Activated CD8-positive, alpha-beta T cell treated with anti-CD3 and anti-CD28 coated beads for 36 hours (primary cell): ENCODE results near the gene CCDC7. TPM values are rescaled to one million over a fixed set of nuclear protein-coding genes. Genes with fewer than 3 reads are reported as not detected.
"Not testable (repeated sequence)": the region's sequence is repeated elsewhere in the genome, so short reads cannot be mapped to it uniquely, and the experiment has no call there.

Experiments used
- ATAC-seq: fragments of 200-7000 bp; cut with Tn5 transposase; one replicate; pipeline ENCODE4 v1.10.0; 2021; ENCODE audit warnings: mild to moderate bottlenecking, moderate library complexity
- CTCF ChIA-PET: fragments of 350-600 bp; sonication (Branson Sonifier 250); formaldehyde crosslinking; loops from one replicate; lab custom pipeline; 2021; ENCODE audit warnings: antibody characterized with exemption; lab: Charles Lee
- POLR2A ChIA-PET: fragments of 350-600 bp; sonication (Branson Sonifier 250); formaldehyde crosslinking; loops from one replicate; lab custom pipeline; 2021; ENCODE audit warnings: antibody characterized with exemption; lab: Charles Lee
- DNase-seq: peaks from one replicate; pipeline ENCODE4 v3.0.0-alpha.2; 2020
- H3K27ac Mint-ChIP-seq: one replicate; pipeline ENCODE4 v1.8.0; 2021; ENCODE audit warnings: mild to moderate bottlenecking, mixed read lengths
- H3K27me3 Mint-ChIP-seq: one replicate; pipeline ENCODE4 v1.8.0; 2021; ENCODE audit warnings: mixed read lengths
- H3K36me3 Mint-ChIP-seq: one replicate; pipeline ENCODE4 v1.8.0; 2021; ENCODE audit warnings: low read depth, mixed read lengths
- H3K4me1 Mint-ChIP-seq: one replicate; pipeline ENCODE4 v1.8.0; 2021; ENCODE audit warnings: low read depth, mixed read lengths
- H3K4me3 Mint-ChIP-seq: one replicate; pipeline ENCODE4 v1.8.0; 2021; ENCODE audit warnings: mild to moderate bottlenecking, moderate library complexity, mixed read lengths
- H3K9me3 Mint-ChIP-seq: one replicate; pipeline ENCODE4 v1.8.0; 2021; ENCODE audit warnings: mixed read lengths
- CTCF ChIP-seq: fragments of 200-600 bp; IDR thresholded peaks from one replicate; pipeline ENCODE4 v1.8.0; 2022; ENCODE audit warnings: antibody characterized with exemption, mild to moderate bottlenecking
- intact Hi-C: fragments of 100-400 bp; cut with micrococcal nuclease; formaldehyde crosslinking; loops from one replicate; pipeline ENCODE4 v1.10.0; 2022
- total RNA-seq, 2 experiments: library from RNA; stranded (reverse); gene quantifications; one replicate each; pipeline ENCODE4 v1.2.3, GENCODE V29; 2021

Gene CCDC7
- total RNA-seq, 2 experiments from 2014 or later, result 5.5 to 10.4 TPM

DNA sequence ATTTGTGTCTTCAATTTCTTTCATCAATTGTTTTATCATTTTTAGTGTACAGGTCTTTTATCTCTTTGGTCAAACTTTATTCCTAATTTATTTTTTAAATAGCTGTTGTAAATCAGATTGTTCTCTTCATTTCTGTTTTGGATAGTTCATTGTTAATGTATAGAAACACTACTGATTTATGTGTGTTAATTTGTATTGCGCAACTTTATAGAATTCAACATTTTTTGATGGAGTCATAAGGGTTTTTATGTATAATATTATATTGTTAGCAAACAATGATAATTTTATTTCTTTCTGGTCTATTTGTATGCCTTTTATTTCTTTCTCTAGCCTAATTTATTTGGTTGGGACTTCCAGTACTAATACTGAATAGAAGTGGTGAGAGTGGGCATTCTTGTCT lies 181.2 kb downstream of the CCDC7 start:
- CTCF ChIA-PET, result no interaction called here

GRCh38 chr10:32629910-32630309 lies 184.0 kb downstream of the CCDC7 start:
- DNase-seq (no peak), ATAC-seq (no peak)
- Mint-ChIP-seq H3K27me3 (no peaks in the 10 kb centered on the region), H3K4me1 (peaks cover 3% of the 10 kb centered on the region), H3K27ac (no peak overlapping the region), H3K36me3 (peaks cover 9% of the 10 kb centered on the region), H3K4me3 (no peak overlapping the region), H3K9me3 (peaks cover 7% of the 10 kb centered on the region)
- intact Hi-C loops, result no loop called here
- TF ChIP-seq CTCF, result no peak
- POLR2A ChIA-PET, result no interaction called here
- CTCF ChIA-PET, result no interaction called here

More for the DNA sequence above, 181.2 kb downstream of the CCDC7 start:
- Mint-ChIP-seq H3K27ac (no peak overlapping the region), H3K27me3 (no peaks in the 10 kb centered on the region), H3K9me3 (peaks cover 7% of the 10 kb centered on the region), H3K36me3 (peaks cover 12% of the 10 kb centered on the region), H3K4me1 (no peaks in the 10 kb centered on the region), H3K4me3 (no peak overlapping the region)
- POLR2A ChIA-PET, result no interaction called here
- no peak for TF ChIP-seq CTCF
- intact Hi-C loops, result no loop called here
- ATAC-seq (no peak), DNase-seq (no peak)

DNA sequence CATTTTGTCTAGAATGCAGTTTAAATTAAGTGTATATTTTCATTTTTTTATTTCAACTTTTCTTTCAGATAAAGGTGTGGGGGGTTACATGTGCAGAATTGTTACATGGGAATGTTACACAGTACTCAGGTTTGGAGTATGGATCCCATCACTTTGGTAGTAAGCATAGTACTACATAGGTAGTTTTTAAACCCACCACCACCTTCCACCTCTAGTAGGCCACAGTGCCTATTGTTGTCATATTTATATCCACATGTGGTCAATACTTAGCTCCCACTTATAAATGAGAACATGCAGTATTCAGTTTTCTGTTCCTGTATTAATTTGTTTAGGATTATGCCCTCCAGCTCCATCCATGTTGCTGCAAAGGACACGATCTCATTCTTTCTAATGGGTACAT lies 200.6 kb downstream of the CCDC7 start:
- ATAC-seq, result no peak
- Mint-ChIP-seq H3K4me3 (no peak overlapping the region), H3K9me3 (peaks cover 14% of the 10 kb centered on the region), H3K27me3 (no peaks in the 10 kb centered on the region), H3K27ac (no peak overlapping the region), H3K4me1 (peaks cover 7% of the 10 kb centered on the region), H3K36me3 (peaks cover 18% of the 10 kb centered on the region)
- intact Hi-C loops, result no loop called here
- TF ChIP-seq CTCF, result no peak
- POLR2A ChIA-PET, result no interaction called here
- CTCF ChIA-PET, result no interaction called here
- DNase-seq, result no peak

DNA sequence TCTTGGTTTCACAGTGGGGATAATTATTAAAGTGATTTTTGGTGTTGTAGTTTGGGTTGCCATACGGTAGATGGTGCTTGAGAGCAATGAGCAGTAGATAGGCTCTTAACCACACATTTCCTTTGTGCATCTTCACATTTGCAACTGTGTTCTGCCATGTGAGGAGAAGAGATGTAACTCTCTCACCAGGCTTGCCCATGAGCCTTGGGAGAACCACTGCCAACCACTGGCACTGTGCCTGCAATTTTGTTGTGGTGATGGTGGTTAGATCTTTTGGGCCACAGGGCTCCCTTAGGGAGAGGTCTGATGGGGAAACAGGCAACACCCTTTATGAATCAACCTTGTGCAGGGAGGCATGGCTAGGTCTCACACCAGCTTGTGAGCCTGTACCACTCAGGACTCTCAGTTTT lies 204.3 kb downstream of the CCDC7 start:
- DNase-seq (no peak), ATAC-seq (peak; percentile 58)
- H3K4me1 Mint-ChIP-seq, result peaks cover 7% of the 10 kb centered on the region
- intact Hi-C loops, result no loop called here
- POLR2A ChIA-PET, result no interaction called here
- CTCF ChIA-PET, result no interaction called here
- H3K9me3 Mint-ChIP-seq, result peaks cover 30% of the 10 kb centered on the region
- H3K36me3 Mint-ChIP-seq, result peaks cover 27% of the 10 kb centered on the region
- H3K27ac Mint-ChIP-seq, result no peak overlapping the region
- no peaks in the 10 kb centered on the region for H3K27me3 Mint-ChIP-seq
- TF ChIP-seq CTCF, result no peak
- no peak overlapping the region for H3K4me3 Mint-ChIP-seq

DNA sequence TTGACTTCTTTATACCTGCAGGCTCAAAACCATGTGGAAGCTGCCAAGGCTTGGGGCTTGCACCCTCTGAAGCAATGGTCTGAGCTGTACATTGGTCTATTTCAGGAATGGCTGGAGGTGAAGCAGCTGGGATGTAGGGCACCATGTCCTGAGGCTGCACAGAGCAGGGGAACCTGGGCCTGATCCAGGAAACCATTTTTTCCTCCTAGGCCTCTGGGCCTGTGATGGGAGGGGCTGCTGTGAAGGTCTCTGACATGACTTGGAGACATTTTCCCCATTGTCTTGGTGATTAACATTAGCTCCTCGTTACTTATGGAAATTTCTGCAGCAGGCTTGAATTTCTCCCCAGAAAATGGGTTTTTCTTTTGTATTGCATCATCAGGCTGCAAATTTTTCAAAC lies 211.5 kb downstream of the CCDC7 start:
- H3K9me3 Mint-ChIP-seq, result peaks cover 39% of the 10 kb centered on the region
- POLR2A ChIA-PET, H3K27ac Mint-ChIP-seq, H3K4me3 Mint-ChIP-seq, H3K4me1 Mint-ChIP-seq, DNase-seq, ATAC-seq, CTCF ChIA-PET, H3K27me3 Mint-ChIP-seq, intact Hi-C loops: not testable (repeated sequence)
- H3K36me3 Mint-ChIP-seq, result peaks cover 52% of the 10 kb centered on the region

DNA sequence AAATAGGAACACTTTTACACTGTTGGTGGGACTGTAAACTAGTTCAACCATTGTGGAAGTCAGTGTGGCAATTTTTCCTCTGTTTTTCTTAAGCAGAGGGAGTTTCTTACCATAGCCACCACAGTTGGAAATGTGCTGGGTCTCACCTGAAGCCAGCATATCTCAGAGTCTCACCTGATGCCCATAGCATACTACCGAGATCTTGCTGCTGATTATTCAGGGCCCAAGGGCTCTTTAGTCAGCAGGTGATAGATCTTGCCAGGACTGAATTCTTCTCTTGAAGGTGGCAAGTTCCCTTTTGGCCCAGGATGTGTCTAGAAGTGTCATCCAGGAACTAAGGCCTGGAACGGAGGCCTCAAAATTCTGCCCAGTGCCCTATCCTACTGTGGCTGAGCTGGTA lies 215.4 kb downstream of the CCDC7 start:
- ChIA-PET CTCF (no interaction called here), POLR2A (no interaction called here)
- H3K4me1 Mint-ChIP-seq, result no peaks in the 10 kb centered on the region

More for the DNA sequence above, 215.4 kb downstream of the CCDC7 start:
- DNase-seq (no peak), ATAC-seq (no peak)
- H3K4me3 Mint-ChIP-seq, result no peak overlapping the region
- intact Hi-C loops, result no loop called here
- TF ChIP-seq CTCF, result no peak
- no peaks in the 10 kb centered on the region for H3K27me3 Mint-ChIP-seq
- peaks cover 21% of the 10 kb centered on the region for H3K9me3 Mint-ChIP-seq
- no peak overlapping the region for H3K27ac Mint-ChIP-seq
- peaks cover 30% of the 10 kb centered on the region for H3K36me3 Mint-ChIP-seq
